ENCODE results near the gene FAM107B. TPM values are rescaled to one million over a fixed set of nuclear protein-coding genes. Genes with fewer than 3 reads are reported as not detected.

The FAM107B gene
- total RNA-seq, 2 donors from 2014 or later = 226 to 255 TPM

- no peak overlapping the region for H3K27ac Mint-ChIP-seq
- peaks cover 0 to 2% of the 10 kb centered on the region in 2 donors for H3K27me3 Mint-ChIP-seq
- DNase-seq (ENCODE audit: low spot score) (no peak), ATAC-seq (no peak)
- H3K4me1 Mint-ChIP-seq (ENCODE audit: low read depth in 2 of 2) = peaks cover 0 to 3% of the 10 kb centered on the region in 2 donors
- H3K36me3 Mint-ChIP-seq = no peaks in the 10 kb centered on the region
- H3K9me3 Mint-ChIP-seq = no peaks in the 10 kb centered on the region
- no peak overlapping the region for H3K4me3 Mint-ChIP-seq
These were observed 25.7 kb upstream of the FAM107B start for GRCh38 chr10:14800397-14800796.

- Mint-ChIP-seq H3K36me3 (no peaks in the 10 kb centered on the region), H3K9me3 (no peaks in the 10 kb centered on the region), H3K27me3 (peaks cover 0 to 2% of the 10 kb centered on the region in 2 donors), H3K4me1 (ENCODE audit: low read depth in 2 of 2) (peaks cover 0 to 3% of the 10 kb centered on the region in 2 donors), H3K4me3 (no peak overlapping the region), H3K27ac (no peak overlapping the region)
- DNase-seq (ENCODE audit: low spot score) (no peak), ATAC-seq (no peak)
These were observed 23.9 kb upstream of the FAM107B start for GRCh38 chr10:14798636-14799035.

- Mint-ChIP-seq H3K36me3 (peaks cover 5% of the 10 kb centered on the region), H3K4me3 (no peak overlapping the region), H3K9me3 (peaks cover 5% of the 10 kb centered on the region), H3K27ac (peak overlapping the region in 1 of 2 donors; percentile 34), H3K27me3 (no peaks in the 10 kb centered on the region), H3K4me1 (ENCODE audit: low read depth in 2 of 2) (peaks cover under 1% of the 10 kb centered on the region in 2 donors)
- DNase-seq (ENCODE audit: low spot score) (no peak), ATAC-seq (no peak)
These were observed 13.2 kb upstream of the FAM107B start for GRCh38 chr10:14787938-14788337.

- DNase-seq (ENCODE audit: low spot score) = no peak
- no peak for ATAC-seq
- Mint-ChIP-seq H3K4me3 (no peak overlapping the region), H3K36me3 (peaks cover 5% of the 10 kb centered on the region), H3K27ac (no peak overlapping the region), H3K4me1 (ENCODE audit: low read depth in 2 of 2) (peaks cover 4% of the 10 kb centered on the region in 2 donors), H3K27me3 (peaks cover 0 to 2% of the 10 kb centered on the region in 2 donors), H3K9me3 (peaks cover 5% of the 10 kb centered on the region)
These were observed 9.9 kb upstream of the FAM107B start for GRCh38 chr10:14784459-14785055.

GRCh38 chr10:14782691-14783363 is 8.1 kb upstream of the FAM107B start:
- Mint-ChIP-seq H3K4me1 (ENCODE audit: low read depth in 2 of 2) (peaks cover 4% of the 10 kb centered on the region in 2 donors), H3K36me3 (peaks cover 5% of the 10 kb centered on the region), H3K9me3 (no peaks in the 10 kb centered on the region), H3K27ac (peak overlapping the region in 1 of 2 donors; percentile 64), H3K4me3 (no peak overlapping the region), H3K27me3 (peaks cover 0 to 2% of the 10 kb centered on the region in 2 donors)
- DNase-seq (ENCODE audit: low spot score) (no peak), ATAC-seq (peak in 1 of 2 donors; percentile 55)

GRCh38 chr10:14781763-14782162 is 7.1 kb upstream of the FAM107B start:
- H3K27ac Mint-ChIP-seq = no peak overlapping the region
- H3K4me1 Mint-ChIP-seq (ENCODE audit: low read depth in 2 of 2) = peaks cover 4% of the 10 kb centered on the region in 2 donors
- ATAC-seq (no peak), DNase-seq (ENCODE audit: low spot score) (no peak)
- H3K36me3 Mint-ChIP-seq = peaks cover 5% of the 10 kb centered on the region
- H3K27me3 Mint-ChIP-seq = peaks cover 0 to 2% of the 10 kb centered on the region in 2 donors
- no peaks in the 10 kb centered on the region for H3K9me3 Mint-ChIP-seq
- H3K4me3 Mint-ChIP-seq = no peak overlapping the region

- Mint-ChIP-seq H3K4me3 (no peak overlapping the region), H3K4me1 (ENCODE audit: low read depth in 2 of 2) (peaks cover 4% of the 10 kb centered on the region in 2 donors), H3K27me3 (peaks cover 0 to 2% of the 10 kb centered on the region in 2 donors)
These were observed 4.4 kb upstream of the FAM107B start for GRCh38 chr10:14779001-14779651.

GRCh38 chr10:14776546-14776945 is 1.8 kb upstream of the FAM107B start:
- H3K9me3 Mint-ChIP-seq = no peaks in the 10 kb centered on the region
- peaks cover 0 to 3% of the 10 kb centered on the region in 2 donors for H3K4me1 Mint-ChIP-seq (ENCODE audit: low read depth in 2 of 2)
- H3K36me3 Mint-ChIP-seq = no peaks in the 10 kb centered on the region
- H3K27me3 Mint-ChIP-seq = no peaks in the 10 kb centered on the region
- H3K27ac Mint-ChIP-seq = no peak overlapping the region
- ATAC-seq (no peak), DNase-seq (ENCODE audit: low spot score) (no peak)
- H3K4me3 Mint-ChIP-seq = no peak overlapping the region

More at GRCh38 chr10:14779001-14779651, 4.4 kb upstream of the FAM107B start:
- ATAC-seq = no peak
- Mint-ChIP-seq H3K27ac (no peak overlapping the region), H3K9me3 (no peaks in the 10 kb centered on the region), H3K36me3 (no peaks in the 10 kb centered on the region)
- no peak for DNase-seq (ENCODE audit: low spot score)

GRCh38 chr10:14775656-14776055 is 959 bp upstream of the FAM107B start:
- Mint-ChIP-seq H3K4me1 (ENCODE audit: low read depth in 2 of 2) (peaks cover 0 to 3% of the 10 kb centered on the region in 2 donors), H3K27me3 (no peaks in the 10 kb centered on the region), H3K27ac (no peak overlapping the region), H3K36me3 (no peaks in the 10 kb centered on the region), H3K9me3 (no peaks in the 10 kb centered on the region), H3K4me3 (no peak overlapping the region)
- ATAC-seq = no peak
- no peak for DNase-seq (ENCODE audit: low spot score)

- no peak for ATAC-seq
- Mint-ChIP-seq H3K27me3 (no peaks in the 10 kb centered on the region), H3K4me1 (ENCODE audit: low read depth in 2 of 2) (peaks cover 0 to 3% of the 10 kb centered on the region in 2 donors), H3K4me3 (no peak overlapping the region), H3K9me3 (no peaks in the 10 kb centered on the region), H3K27ac (peak overlapping the region in 1 of 2 donors; percentile 53), H3K36me3 (no peaks in the 10 kb centered on the region)
- no peak for DNase-seq (ENCODE audit: low spot score)
These were observed 500 bp downstream of the FAM107B start for GRCh38 chr10:14774214-14774580.

- ATAC-seq (no peak), DNase-seq (ENCODE audit: low spot score) (no peak)
- Mint-ChIP-seq H3K4me1 (ENCODE audit: low read depth in 2 of 2) (peaks cover 0 to 3% of the 10 kb centered on the region in 2 donors), H3K36me3 (no peaks in the 10 kb centered on the region), H3K9me3 (no peaks in the 10 kb centered on the region), H3K27ac (peak overlapping the region in 1 of 2 donors; percentile 53), H3K4me3 (no peak overlapping the region), H3K27me3 (no peaks in the 10 kb centered on the region)
These were observed 1.0 kb downstream of the FAM107B start for GRCh38 chr10:14773551-14774213.

- no peaks in the 10 kb centered on the region for H3K9me3 Mint-ChIP-seq
These were observed 2.3 kb downstream of the FAM107B start for GRCh38 chr10:14772399-14772798.

GRCh38 chr10:14770927-14771326 is 3.8 kb downstream of the FAM107B start:
- Mint-ChIP-seq H3K36me3 (no peaks in the 10 kb centered on the region), H3K4me3 (no peak overlapping the region), H3K9me3 (no peaks in the 10 kb centered on the region), H3K27me3 (no peaks in the 10 kb centered on the region), H3K27ac (no peak overlapping the region), H3K4me1 (ENCODE audit: low read depth in 2 of 2) (peaks cover 0 to 3% of the 10 kb centered on the region in 2 donors)
- ATAC-seq (no peak), DNase-seq (ENCODE audit: low spot score) (no peak)

More at GRCh38 chr10:14772399-14772798, 2.3 kb downstream of the FAM107B start:
- no peak overlapping the region for H3K27ac Mint-ChIP-seq
- no peak overlapping the region for H3K4me3 Mint-ChIP-seq
- no peaks in the 10 kb centered on the region for H3K27me3 Mint-ChIP-seq
- no peak for DNase-seq (ENCODE audit: low spot score)
- ATAC-seq = no peak
- no peaks in the 10 kb centered on the region for H3K36me3 Mint-ChIP-seq
- H3K4me1 Mint-ChIP-seq (ENCODE audit: low read depth in 2 of 2) = peaks cover 0 to 3% of the 10 kb centered on the region in 2 donors
